Endothelial cell of umbilical vein (primary cell): ENCODE measurements around the gene OGFOD2. TPM values are rescaled to one million over a fixed set of nuclear protein-coding genes. Genes with fewer than 3 reads are reported as not detected.

ENCODE experiments used
- BruUV-seq: library from RNA; stranded (reverse); fragments of 400-500 nt; replicated peaks from 2 replicates; lab custom pipeline; 2021; lab: Mats Ljungman, UMichigan
- CTCF ChIA-PET: fragments of 300-600, 350-600 bp; sonication (Branson Sonifier 250); formaldehyde crosslinking; loops from one replicate; lab custom pipeline; 2021; ENCODE audit warnings: antibody characterized with exemption, inconsistent platforms; lab: Charles Lee
- POLR2A ChIA-PET: fragments of 300-600, 350-600 bp; sonication (Branson Sonifier 250); formaldehyde crosslinking; loops from one replicate; lab custom pipeline; 2021; ENCODE audit warnings: antibody characterized with exemption, inconsistent platforms; lab: Charles Lee
- DNase-seq: peaks from one replicate; pipeline ENCODE4 v3.0.0-alpha.2; 2011; ENCODE audit warnings: low read depth, low spot score
- FAIRE-seq: peaks from 2 replicates; lab custom pipeline; 2011; peaks lifted over from hg19 to GRCh38; lab: Jason Lieb, UNC
- H2AFZ ChIP-seq: 2 replicates; pipeline ENCODE4 v1.6.0; 2012; ENCODE audit warnings: low read depth, low read length, control low read depth, inconsistent platforms
- H3K27ac ChIP-seq: 2 replicates; pipeline ENCODE4 v1.5.1; 2011; ENCODE audit warnings: low read depth, mild to moderate bottlenecking, control low read depth, low read length, moderate library complexity; ENCODE audit not compliant: insufficient read depth
- H3K27me3 ChIP-seq, 2 experiments: 2 replicates each; pipeline versions ENCODE4 v1.6.0 to v1.6.1; 2011; ENCODE audit warnings: low read length in 2 of 2, mixed read lengths in 1 of 2; ENCODE audit not compliant: control insufficient read depth in 2 of 2, insufficient read depth in 2 of 2
- H3K36me3 ChIP-seq, 2 experiments: 2 replicates in 1 of 2; 3 replicates in 1 of 2; pipeline ENCODE4 v1.5.1; 2011; ENCODE audit warnings: low read length in 2 of 2, mild to moderate bottlenecking in 1 of 2, moderate library complexity in 1 of 2; ENCODE audit not compliant: control insufficient read depth in 2 of 2, insufficient read depth in 2 of 2; ENCODE audit errors: extremely low read depth in 1 of 2
- H3K4me1 ChIP-seq: 3 replicates; pipeline ENCODE4 v1.5.1; 2011; ENCODE audit warnings: mild to moderate bottlenecking, low read length; ENCODE audit not compliant: control insufficient read depth, insufficient read depth; ENCODE audit errors: extremely low read depth
- H3K4me2 ChIP-seq: 2 replicates; pipeline ENCODE4 v1.6.1; 2011; ENCODE audit warnings: low read length, control low read depth, mixed read lengths; ENCODE audit not compliant: insufficient read depth
- H3K4me3 ChIP-seq, 3 experiments: fragments of 200-600 bp in 1 of 3; sonication (generic), shearing (Covaris generic) in 1 of 3; replicated peaks in 1 of 3; 2 replicates each; pipeline ENCODE4 v1.5.1; 2011 to 2016; ENCODE audit warnings: control low read depth in 3 of 3, low read length in 3 of 3, mild to moderate bottlenecking in 2 of 3, inconsistent platforms in 1 of 3, low read depth in 1 of 3, moderate library complexity in 1 of 3; ENCODE audit not compliant: insufficient read depth in 1 of 3
- H3K79me2 ChIP-seq: 2 replicates; pipeline ENCODE4 v1.6.0; 2012; ENCODE audit warnings: low read length, inconsistent platforms; ENCODE audit not compliant: control insufficient read depth, insufficient read depth
- H3K9ac ChIP-seq: replicated peaks from 2 replicates; pipeline ENCODE3; 2011; ENCODE audit warnings: low read length, control low read depth; ENCODE audit not compliant: insufficient read depth; ENCODE audit errors: extremely low read depth
- H3K9me1 ChIP-seq: replicated peaks from 3 replicates; pipeline ENCODE4 v1.6.0; 2011; ENCODE audit warnings: mild to moderate bottlenecking, low read length; ENCODE audit not compliant: control insufficient read depth, insufficient read depth; ENCODE audit errors: extremely low read depth
- H3K9me3 ChIP-seq: replicated peaks from 2 replicates; pipeline ENCODE4 v1.5.1; 2012; ENCODE audit warnings: low read length, inconsistent platforms; ENCODE audit not compliant: control insufficient read depth, insufficient read depth
- H4K20me1 ChIP-seq: replicated peaks from 2 replicates; pipeline ENCODE3; 2011; ENCODE audit warnings: mild to moderate bottlenecking, low read length; ENCODE audit not compliant: control insufficient read depth, insufficient read depth; ENCODE audit errors: extremely low read depth
- EZH2 ChIP-seq: IDR thresholded peaks from 2 replicates; pipeline ENCODE4 v1.6.1; 2012; ENCODE audit warnings: borderline replicate concordance, low read depth, mild to moderate bottlenecking, moderate library complexity, low read length, inconsistent platforms; ENCODE audit not compliant: severe bottlenecking
- FOS ChIP-seq: IDR thresholded peaks from 2 replicates; pipeline ENCODE4 v1.6.1; 2011; ENCODE audit warnings: mild to moderate bottlenecking, low read length, moderate library complexity, borderline replicate concordance; ENCODE audit not compliant: insufficient read depth
- JUN ChIP-seq: IDR thresholded peaks from 2 replicates; pipeline ENCODE4 v1.6.1; 2011; ENCODE audit warnings: borderline replicate concordance, low read depth; ENCODE audit not compliant: insufficient read length, insufficient read depth
- MAX ChIP-seq: IDR thresholded peaks from 2 replicates; pipeline ENCODE4 v1.6.1; 2011; ENCODE audit not compliant: insufficient read depth, insufficient read length
- MYC ChIP-seq: IDR thresholded peaks from one replicate; pipeline ENCODE4 v1.6.1; 2011; ENCODE audit warnings: mild to moderate bottlenecking, low read depth, low read length
- POLR2A ChIP-seq: IDR thresholded peaks from 2 replicates; pipeline ENCODE4 v1.6.1; 2012; ENCODE audit warnings: low read depth, mild to moderate bottlenecking, control low read depth, low read length
- dilution Hi-C: fragments of 300-500 bp; cut with MboI; formaldehyde crosslinking; loops from one replicate; pipeline ENCODE4 v1.15.0; 2019; ENCODE audit warnings: low sequenced_read_pairs; ENCODE audit not compliant: extremely low pct_ligation_motif_present
- intact Hi-C: fragments of 100-400 bp; cut with micrococcal nuclease; formaldehyde crosslinking; loops from one replicate; pipeline ENCODE4 v1.10.0; 2022
- polyA plus RNA-seq, 4 experiments: library from polyadenylated mRNA; depleted of rRNA in 3 of 4; stranded (reverse) in 3 of 4; unstranded in 1 of 4; fragments of >200 nt; gene quantifications; 2 replicates each; pipeline versions ENCODE4 v1.2.1 to v1.2.3, GENCODE V29; 2011 to 2012; ENCODE audit warnings: missing spikeins in 1 of 4
- total RNA-seq: library from RNA; stranded (reverse); gene quantifications from 2 replicates; pipeline ENCODE4 v1.2.3, GENCODE V29; 2021
- TF ChIP-seq, protein P1 (sequence below), 2 donors: IDR thresholded peaks; 1 replicate in 1 of 2; 2 replicates in 1 of 2; pipeline ENCODE4 v1.5.1; 2011; ENCODE audit warnings: low read length in 2 of 2, mild to moderate bottlenecking in 2 of 2, moderate library complexity in 2 of 2, control low read depth in 1 of 2, inconsistent platforms in 1 of 2, low read depth in 1 of 2; ENCODE audit not compliant: insufficient read depth in 1 of 2; ENCODE audit errors: extremely low read depth in 1 of 2

The OGFOD2 gene
- total and polyA plus RNA-seq, 2 donors (not counting 3 experiments of a cell fraction or from before 2014, with no cell fraction given), result 16.8 to 24.1 TPM

GRCh38 chr12:122987086-122987951, 12.3 kb downstream of the OGFOD2 start:
- Histone ChIP-seq H3K79me2 (peaks cover 8% of the 10 kb centered on the region), H3K9ac (no peak overlapping the region), H2AFZ (no peak overlapping the region), H3K27ac (no peak overlapping the region), H3K27me3 (no peaks in the 10 kb centered on the region), H3K4me2 (no peak overlapping the region), H3K9me1 (no peaks in the 10 kb centered on the region), H3K9me3 (no peaks in the 10 kb centered on the region), H3K4me3 (no peak overlapping the region), H4K20me1 (no peaks in the 10 kb centered on the region), H3K36me3 (peaks cover 0 to 8% of the 10 kb centered on the region in 2 experiments), H3K4me1 (peaks cover 19% of the 10 kb centered on the region)
- DNase-seq (no peak), FAIRE-seq (no peak)
- intact Hi-C loops (no loop called here), dilution Hi-C loops (no loop called here)
- TF ChIP-seq EZH2 (no peak), MAX (no peak), JUN (no peak), POLR2A (no peak), MYC (no peak), FOS (no peak)
- TF ChIP-seq, protein P1, sequence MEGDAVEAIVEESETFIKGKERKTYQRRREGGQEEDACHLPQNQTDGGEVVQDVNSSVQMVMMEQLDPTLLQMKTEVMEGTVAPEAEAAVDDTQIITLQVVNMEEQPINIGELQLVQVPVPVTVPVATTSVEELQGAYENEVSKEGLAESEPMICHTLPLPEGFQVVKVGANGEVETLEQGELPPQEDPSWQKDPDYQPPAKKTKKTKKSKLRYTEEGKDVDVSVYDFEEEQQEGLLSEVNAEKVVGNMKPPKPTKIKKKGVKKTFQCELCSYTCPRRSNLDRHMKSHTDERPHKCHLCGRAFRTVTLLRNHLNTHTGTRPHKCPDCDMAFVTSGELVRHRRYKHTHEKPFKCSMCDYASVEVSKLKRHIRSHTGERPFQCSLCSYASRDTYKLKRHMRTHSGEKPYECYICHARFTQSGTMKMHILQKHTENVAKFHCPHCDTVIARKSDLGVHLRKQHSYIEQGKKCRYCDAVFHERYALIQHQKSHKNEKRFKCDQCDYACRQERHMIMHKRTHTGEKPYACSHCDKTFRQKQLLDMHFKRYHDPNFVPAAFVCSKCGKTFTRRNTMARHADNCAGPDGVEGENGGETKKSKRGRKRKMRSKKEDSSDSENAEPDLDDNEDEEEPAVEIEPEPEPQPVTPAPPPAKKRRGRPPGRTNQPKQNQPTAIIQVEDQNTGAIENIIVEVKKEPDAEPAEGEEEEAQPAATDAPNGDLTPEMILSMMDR (IDR thresholded peaks at IDR 0.05; ENCODE audit: extremely low read depth in 1 of 2, insufficient read depth in 1 of 2, low read depth in 1 of 2, low read length in 2 of 2), result no peak
- no TSS peak for BruUV-seq
- ChIA-PET POLR2A (no interaction called here), CTCF (interaction anchor here (1.9 kb wide), 1 partner anchor 251 kb away, joined by 8 read pairs; no protein-coding TSS in a partner anchor)
